Astrocyte (in vitro differentiated cells and primary cell): ENCODE measurements around the gene KRT76. TPM values are rescaled to one million over a fixed set of nuclear protein-coding genes. Genes with fewer than 3 reads are reported as not detected.
"Not testable (repeated sequence)": the region's sequence is repeated elsewhere in the genome, so short reads cannot be mapped to it uniquely, and the experiment has no call there.

Experiments used
- DNase-seq: peaks from one replicate; pipeline ENCODE4 v3.0.0-alpha.2; 2010; ENCODE audit warnings: low read depth
- FAIRE-seq: peaks from 2 replicates; lab custom pipeline; 2011; peaks lifted over from hg19 to GRCh38; lab: Jason Lieb, UNC
- H2AFZ ChIP-seq: 2 replicates; pipeline ENCODE4 v1.6.0; 2012; ENCODE audit warnings: low read depth, low read length, inconsistent platforms
- H3K27ac ChIP-seq: 2 replicates; pipeline ENCODE4 v1.5.1; 2011; ENCODE audit warnings: low read depth, low read length, inconsistent platforms
- H3K27me3 ChIP-seq: 2 replicates; pipeline ENCODE4 v1.6.0; 2011; ENCODE audit warnings: low read length, inconsistent platforms; ENCODE audit not compliant: insufficient read depth
- H3K36me3 ChIP-seq: 2 replicates; pipeline ENCODE4 v1.5.1; 2011; ENCODE audit warnings: low read length, inconsistent platforms; ENCODE audit not compliant: insufficient read depth
- H3K4me1 ChIP-seq: 2 replicates; pipeline ENCODE4 v1.5.1; 2011; ENCODE audit warnings: low read length, inconsistent platforms; ENCODE audit not compliant: insufficient read depth
- H3K4me2 ChIP-seq: 2 replicates; pipeline ENCODE4 v1.6.0; 2012; ENCODE audit warnings: low read length, inconsistent platforms
- H3K4me3 ChIP-seq: 2 replicates; pipeline ENCODE4 v1.5.1; 2011; ENCODE audit warnings: low read depth, mild to moderate bottlenecking, low read length, inconsistent platforms; ENCODE audit not compliant: insufficient read depth
- H3K79me2 ChIP-seq: 2 replicates; pipeline ENCODE4 v1.6.0; 2012; ENCODE audit warnings: mild to moderate bottlenecking, low read length, inconsistent platforms; ENCODE audit not compliant: insufficient read depth
- H3K9ac ChIP-seq: 2 replicates; pipeline ENCODE4 v1.6.0; 2012; ENCODE audit warnings: mild to moderate bottlenecking, low read length, inconsistent platforms
- H3K9me3 ChIP-seq: 2 replicates; pipeline ENCODE4 v1.5.1; 2012; ENCODE audit warnings: low read depth, mild to moderate bottlenecking, low read length, inconsistent platforms; ENCODE audit not compliant: insufficient read depth
- H4K20me1 ChIP-seq: 2 replicates; pipeline ENCODE4 v1.6.0; 2012; ENCODE audit warnings: low read length, inconsistent platforms; ENCODE audit not compliant: insufficient read depth
- H3K27ac Mint-ChIP-seq: one replicate; pipeline ENCODE4 v1.8.0; 2021; ENCODE audit warnings: mild to moderate bottlenecking, mixed read lengths; ENCODE audit not compliant: unreplicated experiment
- H3K27me3 Mint-ChIP-seq: one replicate; pipeline ENCODE4 v1.8.0; 2021; ENCODE audit warnings: low read depth, mixed read lengths; ENCODE audit not compliant: unreplicated experiment
- H3K36me3 Mint-ChIP-seq: one replicate; pipeline ENCODE4 v1.8.0; 2021; ENCODE audit warnings: low read depth, mixed read lengths; ENCODE audit not compliant: unreplicated experiment
- H3K4me1 Mint-ChIP-seq: one replicate; pipeline ENCODE4 v1.8.0; 2021; ENCODE audit warnings: low read depth, mixed read lengths; ENCODE audit not compliant: unreplicated experiment
- H3K4me3 Mint-ChIP-seq: one replicate; pipeline ENCODE4 v1.8.0; 2021; ENCODE audit warnings: mild to moderate bottlenecking, moderate library complexity, mixed read lengths; ENCODE audit not compliant: unreplicated experiment
- H3K9me3 Mint-ChIP-seq: one replicate; pipeline ENCODE4 v1.8.0; 2021; ENCODE audit warnings: mild to moderate bottlenecking, mixed read lengths; ENCODE audit not compliant: unreplicated experiment
- CTCF ChIP-seq: IDR thresholded peaks from 2 replicates; pipeline ENCODE4 v1.5.1; 2011; ENCODE audit warnings: low read depth, mild to moderate bottlenecking, inconsistent platforms, low read length, moderate library complexity; ENCODE audit not compliant: insufficient read depth
- EZH2 ChIP-seq: IDR thresholded peaks from 2 replicates; pipeline ENCODE4 v1.6.1; 2012; ENCODE audit warnings: mild to moderate bottlenecking, low read length, inconsistent platforms; ENCODE audit not compliant: insufficient read depth
- total RNA-seq: library from RNA; stranded (reverse); gene quantifications from 2 replicates; pipeline ENCODE4 v1.2.1, GENCODE V29; 2021

KRT76 gene
- total RNA-seq, 1 donor from 2014 or later: not detected

DNA sequence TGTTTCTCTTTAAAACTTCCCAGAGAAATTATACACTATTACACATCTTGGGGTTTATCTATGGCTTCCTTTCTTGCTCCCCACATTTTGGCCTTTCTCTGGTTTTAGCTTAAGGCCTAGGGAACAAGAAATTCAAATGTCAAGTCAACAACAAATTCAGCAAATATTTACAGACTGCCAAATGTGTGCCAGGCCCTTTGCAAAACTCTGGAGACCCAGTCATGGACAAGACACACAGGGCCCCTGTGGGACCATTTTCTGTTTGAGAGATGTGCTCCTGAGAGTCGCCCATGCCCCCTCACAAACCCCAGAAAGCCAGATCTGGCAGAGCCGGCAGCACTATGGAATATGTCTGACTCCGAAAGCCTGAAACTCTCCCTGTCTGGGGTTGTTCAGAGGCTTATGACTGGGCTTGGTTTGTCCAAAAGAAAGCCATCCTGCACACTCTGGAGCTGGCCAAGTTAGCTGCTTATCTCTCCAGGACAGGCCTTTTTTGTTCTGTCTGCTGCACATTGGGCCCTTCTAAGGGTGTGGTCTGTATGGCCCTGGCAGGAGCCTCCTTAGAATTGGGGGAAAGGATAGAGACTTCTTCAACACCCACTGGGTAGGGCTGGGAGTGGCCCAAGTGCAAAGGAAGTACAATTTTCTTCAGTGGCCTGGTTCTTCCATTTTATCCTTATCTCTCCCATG is 19.8 kb upstream of the KRT76 start:
- no peak overlapping the region for H3K4me2 ChIP-seq
- DNase-seq (no peak), FAIRE-seq (no peak)
- H3K9ac ChIP-seq: no peak overlapping the region
- peaks cover 5% of the 10 kb centered on the region for H3K9me3 Mint-ChIP-seq
- H3K27me3 ChIP-seq: peaks cover 9% of the 10 kb centered on the region
- no peaks in the 10 kb centered on the region for H3K36me3 Mint-ChIP-seq
- no peaks in the 10 kb centered on the region for H4K20me1 ChIP-seq
- H3K27me3 Mint-ChIP-seq: peaks cover 30% of the 10 kb centered on the region
- no peak overlapping the region for H3K4me3 Mint-ChIP-seq
- H3K9me3 ChIP-seq: no peaks in the 10 kb centered on the region
- H3K79me2 ChIP-seq: no peaks in the 10 kb centered on the region
- H3K4me1 Mint-ChIP-seq: peaks cover 23% of the 10 kb centered on the region
- H3K36me3 ChIP-seq: no peaks in the 10 kb centered on the region
- H3K4me3 ChIP-seq: no peak overlapping the region
- peaks cover 14% of the 10 kb centered on the region for H3K4me1 ChIP-seq
- H3K27ac ChIP-seq: no peak overlapping the region
- no peak overlapping the region for H2AFZ ChIP-seq
- no peak overlapping the region for H3K27ac Mint-ChIP-seq
- TF ChIP-seq CTCF: no peak
- TF ChIP-seq EZH2: no peak

- H3K9ac ChIP-seq: no peak overlapping the region
- Mint-ChIP-seq H3K4me3 (no peak overlapping the region), H3K4me1 (peaks cover 26% of the 10 kb centered on the region), H3K9me3 (peaks cover 5% of the 10 kb centered on the region), H3K36me3 (peaks cover 3% of the 10 kb centered on the region), H3K27me3 (peaks cover 29% of the 10 kb centered on the region), H3K27ac (no peak overlapping the region)
- no peak overlapping the region for H2AFZ ChIP-seq
- H3K4me2 ChIP-seq: no peak overlapping the region
- H3K36me3 ChIP-seq: no peaks in the 10 kb centered on the region
- H3K79me2 ChIP-seq: no peaks in the 10 kb centered on the region
- H3K27ac ChIP-seq: no peak overlapping the region
- no peaks in the 10 kb centered on the region for H4K20me1 ChIP-seq
- DNase-seq (no peak), FAIRE-seq (no peak)
- H3K27me3 ChIP-seq: peaks cover 14% of the 10 kb centered on the region
- H3K4me1 ChIP-seq: peaks cover 14% of the 10 kb centered on the region
- TF ChIP-seq EZH2: no peak
- TF ChIP-seq CTCF: no peak
- H3K4me3 ChIP-seq: no peak overlapping the region
- no peaks in the 10 kb centered on the region for H3K9me3 ChIP-seq
These were observed 19.3 kb upstream of the KRT76 start for GRCh38 chr12:52796429-52796794.

DNA sequence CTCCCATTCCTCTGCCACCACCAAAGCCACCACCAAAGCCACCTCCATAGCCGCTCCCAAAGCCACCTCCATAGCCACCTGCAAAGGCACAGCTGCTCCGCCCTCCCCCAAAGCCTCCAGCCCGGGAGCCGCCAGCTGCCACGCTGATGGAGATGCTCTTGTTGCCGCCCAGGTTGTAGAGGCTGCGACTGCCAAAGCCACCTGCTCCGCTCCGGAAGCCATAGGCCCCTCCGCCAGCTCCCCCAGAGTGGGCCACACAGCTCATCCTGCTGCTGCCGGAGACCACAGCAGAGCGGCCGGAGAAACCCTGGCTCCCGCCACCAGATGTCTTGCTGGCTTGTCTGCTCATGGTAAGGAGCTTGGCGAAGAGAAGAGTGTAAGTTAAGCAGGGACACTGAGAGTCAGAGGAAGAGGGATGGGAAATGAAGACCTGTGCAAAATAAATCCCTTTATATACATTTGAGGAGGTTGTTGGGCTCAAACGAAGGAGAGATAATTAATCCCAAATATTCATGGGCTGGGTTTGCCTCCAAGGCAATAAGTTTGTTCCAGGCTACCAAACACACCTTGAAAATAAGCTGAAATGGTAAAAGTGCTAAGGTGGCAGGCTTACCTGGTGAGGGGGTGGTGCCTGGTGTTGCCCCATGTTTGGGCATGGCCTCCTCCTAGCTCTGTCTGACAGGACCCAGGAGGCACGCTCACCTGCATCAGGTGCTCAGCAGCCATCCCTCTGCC is 18.7 kb upstream of the KRT76 start, which contains the start of gene KRT3:
KRT3 (minus strand) TSS at position 424 of the 735 bp plus-strand sequence; CDS start at position 349, 75 bp downstream.
- Mint-ChIP-seq H3K36me3 (peaks cover 3% of the 10 kb centered on the region), H3K9me3 (peaks cover 5% of the 10 kb centered on the region), H3K27ac (no peak within 1 kb of the TSS), H3K4me3 (no peak within 1 kb of the TSS), H3K4me1 (peaks cover 26% of the 10 kb centered on the region), H3K27me3 (peaks cover 30% of the 10 kb centered on the region)
- Histone ChIP-seq H3K4me3 (no peak within 1 kb of the TSS), H4K20me1 (no peaks in the 10 kb centered on the region), H3K36me3 (no peaks in the 10 kb centered on the region), H3K9me3 (no peaks in the 10 kb centered on the region), H3K4me2 (no peak within 1 kb of the TSS), H3K27ac (no peak within 1 kb of the TSS), H2AFZ (no peak within 1 kb of the TSS), H3K79me2 (no peaks in the 10 kb centered on the region), H3K27me3 (peaks cover 16% of the 10 kb centered on the region), H3K4me1 (peaks cover 14% of the 10 kb centered on the region), H3K9ac (no peak within 1 kb of the TSS)
- FAIRE-seq (no peak), DNase-seq (no peak)
- TF ChIP-seq CTCF (no peak), EZH2 (no peak)

GRCh38 chr12:52795332-52795674 is 18.2 kb upstream of the KRT76 start:
- not testable (repeated sequence) for DNase-seq, H3K4me3 Mint-ChIP-seq

More at GRCh38 chr12:52795332-52795674, 18.2 kb upstream of the KRT76 start:
- not testable (repeated sequence) for H3K9me3 Mint-ChIP-seq, H3K9ac ChIP-seq, H3K27ac Mint-ChIP-seq, H3K9me3 ChIP-seq, FAIRE-seq, H2AFZ ChIP-seq, H4K20me1 ChIP-seq, H3K27ac ChIP-seq, H3K4me3 ChIP-seq, H3K36me3 Mint-ChIP-seq, H3K79me2 ChIP-seq, H3K36me3 ChIP-seq, H3K4me2 ChIP-seq
- Mint-ChIP-seq H3K4me1 (peaks cover 26% of the 10 kb centered on the region), H3K27me3 (peaks cover 36% of the 10 kb centered on the region)
- H3K27me3 ChIP-seq: peaks cover 21% of the 10 kb centered on the region
- H3K4me1 ChIP-seq: peaks cover 14% of the 10 kb centered on the region
